Measurements from ENCODE around the gene SH3BGRL2.

Gene SH3BGRL2

GRCh38 chr6:79599725-79600259 is 31.3 kb upstream of the SH3BGRL2 start:
- H3K36me3 ChIP-seq (ENCODE audit: control insufficient read depth, insufficient read depth, low read length) = no peaks in the 10 kb centered on the region
- H4K8ac ChIP-seq (ENCODE audit: low read depth, low read length) = no peak overlapping the region
- H3K4ac ChIP-seq (ENCODE audit: low read depth, low read length) = no peak overlapping the region
- H3K56ac ChIP-seq (ENCODE audit: low read length) = no peak overlapping the region
- H3K23ac ChIP-seq (ENCODE audit: low read length) = no peak overlapping the region
- H3K4me2 ChIP-seq (ENCODE audit: low read length) = no peak overlapping the region
- H3K79me2 ChIP-seq (ENCODE audit: control insufficient read depth, insufficient read depth, low read length) = no peaks in the 10 kb centered on the region
- H3K9ac ChIP-seq (ENCODE audit: low read length) = no peak overlapping the region
- no peak overlapping the region for H3K4me3 ChIP-seq (ENCODE audit: low read length)
- no peak overlapping the region for H4K5ac ChIP-seq (ENCODE audit: low read length)
- H3K18ac ChIP-seq (ENCODE audit: low read length) = no peak overlapping the region
- no CpG with 5 or more reads among the region's 5 CpGs for WGBS (ENCODE audit: extremely low coverage, insufficient coverage, low lambda C conversion rate)
- no peak overlapping the region for H2AK5ac ChIP-seq (ENCODE audit: low read length)
- no peak overlapping the region for H2BK120ac ChIP-seq (ENCODE audit: low read depth, low read length)
- no peak for DNase-seq
- H3K27me3 ChIP-seq (ENCODE audit: insufficient read depth, low read length, poor library complexity) = no peaks in the 10 kb centered on the region
- no peak overlapping the region for H2BK5ac ChIP-seq (ENCODE audit: low read length)
- no peak overlapping the region for H3K27ac ChIP-seq (ENCODE audit: low read depth, low read length)
- H2BK15ac ChIP-seq (replicated peaks; ENCODE audit: low read depth) = no peak overlapping the region
- no peaks in the 10 kb centered on the region for H3K4me1 ChIP-seq (ENCODE audit: control insufficient read depth, low read depth, low read length)
- no peaks in the 10 kb centered on the region for H3K79me1 ChIP-seq (ENCODE audit: low read length)

- Histone ChIP-seq H3K27ac (ENCODE audit: low read depth, low read length) (no peak overlapping the region), H3K18ac (ENCODE audit: low read length) (no peak overlapping the region), H3K9ac (ENCODE audit: low read length) (no peak overlapping the region), H4K8ac (ENCODE audit: low read depth, low read length) (no peak overlapping the region), H3K4me2 (ENCODE audit: low read length) (no peak overlapping the region), H3K4me3 (ENCODE audit: low read length) (no peak overlapping the region), H3K27me3 (ENCODE audit: insufficient read depth, low read length, poor library complexity) (no peaks in the 10 kb centered on the region), H2AK5ac (ENCODE audit: low read length) (no peak overlapping the region), H3K36me3 (ENCODE audit: control insufficient read depth, insufficient read depth, low read length) (no peaks in the 10 kb centered on the region), H3K56ac (ENCODE audit: low read length) (no peak overlapping the region), H4K5ac (ENCODE audit: low read length) (no peak overlapping the region), H2BK120ac (ENCODE audit: low read depth, low read length) (no peak overlapping the region), H3K4me1 (ENCODE audit: control insufficient read depth, low read depth, low read length) (no peaks in the 10 kb centered on the region), H2BK15ac (replicated peaks; ENCODE audit: low read depth) (no peak overlapping the region), H3K4ac (ENCODE audit: low read depth, low read length) (no peak overlapping the region), H2BK5ac (ENCODE audit: low read length) (no peak overlapping the region), H3K79me2 (ENCODE audit: control insufficient read depth, insufficient read depth, low read length) (no peaks in the 10 kb centered on the region), H3K23ac (ENCODE audit: low read length) (no peak overlapping the region), H3K79me1 (ENCODE audit: low read length) (no peaks in the 10 kb centered on the region)
- DNase-seq = no peak
- no CpG with 5 or more reads among the region's 3 CpGs for WGBS (ENCODE audit: extremely low coverage, insufficient coverage, low lambda C conversion rate)
Observed at GRCh38 chr6:79600313-79600712, 30.8 kb upstream of the SH3BGRL2 start.

- no CpG with 5 or more reads among the region's 3 CpGs for WGBS (ENCODE audit: extremely low coverage, insufficient coverage, low lambda C conversion rate)
- Histone ChIP-seq H3K27ac (ENCODE audit: low read depth, low read length) (no peak overlapping the region), H3K4me3 (ENCODE audit: low read length) (no peak overlapping the region), H4K5ac (ENCODE audit: low read length) (no peak overlapping the region), H3K9ac (ENCODE audit: low read length) (no peak overlapping the region), H3K79me2 (ENCODE audit: control insufficient read depth, insufficient read depth, low read length) (no peaks in the 10 kb centered on the region), H3K56ac (ENCODE audit: low read length) (no peak overlapping the region), H3K27me3 (ENCODE audit: insufficient read depth, low read length, poor library complexity) (no peaks in the 10 kb centered on the region), H3K4me1 (ENCODE audit: control insufficient read depth, low read depth, low read length) (no peaks in the 10 kb centered on the region), H2BK15ac (replicated peaks; ENCODE audit: low read depth) (no peak overlapping the region), H2BK5ac (ENCODE audit: low read length) (no peak overlapping the region), H4K8ac (ENCODE audit: low read depth, low read length) (no peak overlapping the region), H3K23ac (ENCODE audit: low read length) (no peak overlapping the region), H3K36me3 (ENCODE audit: control insufficient read depth, insufficient read depth, low read length) (no peaks in the 10 kb centered on the region), H2BK120ac (ENCODE audit: low read depth, low read length) (no peak overlapping the region), H3K4ac (ENCODE audit: low read depth, low read length) (no peak overlapping the region), H2AK5ac (ENCODE audit: low read length) (no peak overlapping the region), H3K18ac (ENCODE audit: low read length) (no peak overlapping the region), H3K79me1 (ENCODE audit: low read length) (no peaks in the 10 kb centered on the region), H3K4me2 (ENCODE audit: low read length) (no peak overlapping the region)
- no peak for DNase-seq
Observed at GRCh38 chr6:79600812-79601609, 30.1 kb upstream of the SH3BGRL2 start.

GRCh38 chr6:79602859-79603258 is 28.3 kb upstream of the SH3BGRL2 start:
- H3K4me2 ChIP-seq (ENCODE audit: low read length) = no peak overlapping the region
- H2BK5ac ChIP-seq (ENCODE audit: low read length) = no peak overlapping the region
- no peaks in the 10 kb centered on the region for H3K36me3 ChIP-seq (ENCODE audit: control insufficient read depth, insufficient read depth, low read length)
- no peak overlapping the region for H3K56ac ChIP-seq (ENCODE audit: low read length)
- no peaks in the 10 kb centered on the region for H3K4me1 ChIP-seq (ENCODE audit: control insufficient read depth, low read depth, low read length)
- no peaks in the 10 kb centered on the region for H3K27me3 ChIP-seq (ENCODE audit: insufficient read depth, low read length, poor library complexity)
- H4K8ac ChIP-seq (ENCODE audit: low read depth, low read length) = no peak overlapping the region
- no peak overlapping the region for H2AK5ac ChIP-seq (ENCODE audit: low read length)
- H3K23ac ChIP-seq (ENCODE audit: low read length) = no peak overlapping the region
- no peak overlapping the region for H3K9ac ChIP-seq (ENCODE audit: low read length)
- no peak overlapping the region for H3K27ac ChIP-seq (ENCODE audit: low read depth, low read length)
- no peak overlapping the region for H2BK120ac ChIP-seq (ENCODE audit: low read depth, low read length)
- no peak overlapping the region for H3K18ac ChIP-seq (ENCODE audit: low read length)
- H2BK15ac ChIP-seq (replicated peaks; ENCODE audit: low read depth) = no peak overlapping the region
- no peaks in the 10 kb centered on the region for H3K79me2 ChIP-seq (ENCODE audit: control insufficient read depth, insufficient read depth, low read length)
- H3K4ac ChIP-seq (ENCODE audit: low read depth, low read length) = no peak overlapping the region
- H4K5ac ChIP-seq (ENCODE audit: low read length) = no peak overlapping the region
- no peaks in the 10 kb centered on the region for H3K79me1 ChIP-seq (ENCODE audit: low read length)
- DNase-seq = no peak
- no peak overlapping the region for H3K4me3 ChIP-seq (ENCODE audit: low read length)

GRCh38 chr6:79604583-79605037 is 26.5 kb upstream of the SH3BGRL2 start:
- H3K27me3 ChIP-seq (ENCODE audit: insufficient read depth, low read length, poor library complexity) = no peaks in the 10 kb centered on the region
- H3K4me3 ChIP-seq (ENCODE audit: low read length) = no peak overlapping the region
- DNase-seq = no peak
- H3K27ac ChIP-seq (ENCODE audit: low read depth, low read length) = no peak overlapping the region
- no CpG with 5 or more reads among the region's 4 CpGs for WGBS (ENCODE audit: extremely low coverage, insufficient coverage, low lambda C conversion rate)
- no peak overlapping the region for H3K23ac ChIP-seq (ENCODE audit: low read length)
- no peaks in the 10 kb centered on the region for H3K36me3 ChIP-seq (ENCODE audit: control insufficient read depth, insufficient read depth, low read length)
- no peaks in the 10 kb centered on the region for H3K79me1 ChIP-seq (ENCODE audit: low read length)
- no peak overlapping the region for H4K5ac ChIP-seq (ENCODE audit: low read length)
- H2BK15ac ChIP-seq (replicated peaks; ENCODE audit: low read depth) = no peak overlapping the region
- no peak overlapping the region for H2BK5ac ChIP-seq (ENCODE audit: low read length)
- H3K9ac ChIP-seq (ENCODE audit: low read length) = no peak overlapping the region
- no peaks in the 10 kb centered on the region for H3K4me1 ChIP-seq (ENCODE audit: control insufficient read depth, low read depth, low read length)
- H3K56ac ChIP-seq (ENCODE audit: low read length) = no peak overlapping the region
- H4K8ac ChIP-seq (ENCODE audit: low read depth, low read length) = no peak overlapping the region
- H3K4me2 ChIP-seq (ENCODE audit: low read length) = no peak overlapping the region
- H3K4ac ChIP-seq (ENCODE audit: low read depth, low read length) = no peak overlapping the region
- no peaks in the 10 kb centered on the region for H3K79me2 ChIP-seq (ENCODE audit: control insufficient read depth, insufficient read depth, low read length)
- no peak overlapping the region for H2BK120ac ChIP-seq (ENCODE audit: low read depth, low read length)
- no peak overlapping the region for H3K18ac ChIP-seq (ENCODE audit: low read length)
- no peak overlapping the region for H2AK5ac ChIP-seq (ENCODE audit: low read length)

- WGBS (ENCODE audit: extremely low coverage, insufficient coverage, low lambda C conversion rate) = no CpG with 5 or more reads among the region's 3 CpGs
- Histone ChIP-seq H3K9ac (ENCODE audit: low read length) (no peak overlapping the region), H2BK120ac (ENCODE audit: low read depth, low read length) (no peak overlapping the region), H3K79me2 (ENCODE audit: control insufficient read depth, insufficient read depth, low read length) (no peaks in the 10 kb centered on the region), H3K4ac (ENCODE audit: low read depth, low read length) (no peak overlapping the region), H3K79me1 (ENCODE audit: low read length) (no peaks in the 10 kb centered on the region), H3K4me2 (ENCODE audit: low read length) (no peak overlapping the region), H2BK5ac (ENCODE audit: low read length) (no peak overlapping the region), H3K27me3 (ENCODE audit: insufficient read depth, low read length, poor library complexity) (no peaks in the 10 kb centered on the region), H2AK5ac (ENCODE audit: low read length) (no peak overlapping the region), H3K36me3 (ENCODE audit: control insufficient read depth, insufficient read depth, low read length) (no peaks in the 10 kb centered on the region), H2BK15ac (replicated peaks; ENCODE audit: low read depth) (no peak overlapping the region), H4K8ac (ENCODE audit: low read depth, low read length) (no peak overlapping the region), H3K56ac (ENCODE audit: low read length) (no peak overlapping the region), H4K5ac (ENCODE audit: low read length) (no peak overlapping the region), H3K23ac (ENCODE audit: low read length) (no peak overlapping the region), H3K18ac (ENCODE audit: low read length) (no peak overlapping the region), H3K4me1 (ENCODE audit: control insufficient read depth, low read depth, low read length) (no peaks in the 10 kb centered on the region), H3K4me3 (ENCODE audit: low read length) (no peak overlapping the region), H3K27ac (ENCODE audit: low read depth, low read length) (no peak overlapping the region)
- DNase-seq = no peak
Observed at GRCh38 chr6:79605061-79605460, 26.1 kb upstream of the SH3BGRL2 start.

All from mesendoderm (in vitro differentiated cells).